HEK293T (cell line): ENCODE data around the gene CAV2.

ENCODE experiments used
- CTCF ChIA-PET: fragments of 350-600 bp; formaldehyde crosslinking; extraction: SDS; loops from one replicate; lab custom pipeline; 2021; ENCODE audit warnings: antibody characterized with exemption, inconsistent platforms; lab: Yijun Ruan, JAX
- POLR2A ChIA-PET: fragments of 350-600 bp; formaldehyde crosslinking; extraction: SDS; loops from one replicate; lab custom pipeline; 2020; ENCODE audit warnings: antibody characterized with exemption, inconsistent platforms; lab: Yijun Ruan, JAX
- DNase-seq: peaks from one replicate; pipeline ENCODE4 v3.0.0; 2012; ENCODE audit warnings: mixed read lengths; ENCODE audit errors: extremely low spot score
- ARNT ChIP-seq: fragments of 450-650 bp; IDR thresholded peaks from 2 replicates; pipeline ENCODE4 v1.6.1; 2017; ENCODE audit warnings: mild to moderate bottlenecking
- BHLHE40 ChIP-seq: fragments of 450-650 bp; IDR thresholded peaks from 2 replicates; pipeline ENCODE4 v1.6.1; 2016; ENCODE audit warnings: mild to moderate bottlenecking, moderate library complexity, borderline replicate concordance
- CTBP1 ChIP-seq: fragments of 450-650 bp; IDR thresholded peaks from 2 replicates; pipeline ENCODE4 v1.6.1; 2016; ENCODE audit warnings: borderline replicate concordance
- ELF4 ChIP-seq: fragments of 450-650 bp; IDR thresholded peaks from 2 replicates; pipeline ENCODE4 v1.6.1; 2017; ENCODE audit warnings: antibody characterized with exemption
- FOXA1 ChIP-seq: fragments of 450-650 bp; IDR thresholded peaks from 2 replicates; pipeline ENCODE4 v1.6.1; 2016; ENCODE audit warnings: mild to moderate bottlenecking
- FOXK2 ChIP-seq: fragments of 450-650 bp; IDR thresholded peaks from 2 replicates; pipeline ENCODE4 v1.6.1; 2016; ENCODE audit warnings: mild to moderate bottlenecking
- FOXM1 ChIP-seq: fragments of 450-650 bp; IDR thresholded peaks from 2 replicates; pipeline ENCODE4 v1.6.1; 2017; ENCODE audit warnings: mild to moderate bottlenecking, borderline replicate concordance
- HDGF ChIP-seq: fragments of 450-650 bp; IDR thresholded peaks from 2 replicates; pipeline ENCODE4 v1.6.1; 2017; ENCODE audit warnings: antibody characterized with exemption, borderline replicate concordance
- L3MBTL2 ChIP-seq: fragments of 450-650 bp; conservative IDR thresholded peaks from 2 replicates; pipeline ENCODE4 v1.6.1; 2016; ENCODE audit warnings: mild to moderate bottlenecking
- LEF1 ChIP-seq: fragments of 450-650 bp; IDR thresholded peaks from 2 replicates; pipeline ENCODE4 v1.6.1; 2017; ENCODE audit warnings: mild to moderate bottlenecking, borderline replicate concordance
- NFRKB ChIP-seq: fragments of 450-650 bp; IDR thresholded peaks from 2 replicates; pipeline ENCODE4 v1.6.1; 2016; ENCODE audit warnings: mild to moderate bottlenecking, moderate library complexity
- PKNOX1 ChIP-seq: fragments of 450-650 bp; IDR thresholded peaks from 2 replicates; pipeline ENCODE4 v1.6.1; 2016
- SP1 ChIP-seq: fragments of 450-650 bp; IDR thresholded peaks from 2 replicates; pipeline ENCODE4 v1.6.1; 2017
- SUZ12 ChIP-seq: fragments of 450-650 bp; IDR thresholded peaks from 2 replicates; pipeline ENCODE4 v1.6.1; 2016; ENCODE audit warnings: mild to moderate bottlenecking
- TARDBP ChIP-seq: fragments of 450-650 bp; IDR thresholded peaks from 2 replicates; pipeline ENCODE4 v1.6.1; 2016
- ZNF384 ChIP-seq: fragments of 450-650 bp; IDR thresholded peaks from 2 replicates; pipeline ENCODE4 v1.6.1; 2016

The CAV2 gene

GRCh38 chr7:116552602-116553001 lies 53.1 kb downstream of the CAV2 start:
- no peak for TF ChIP-seq ELF4
- TF ChIP-seq CTBP1, result no peak
- no peak for TF ChIP-seq PKNOX1
- no peak for TF ChIP-seq LEF1
- TF ChIP-seq NFRKB, result no peak
- TF ChIP-seq SP1, result no peak
- no peak for TF ChIP-seq BHLHE40
- TF ChIP-seq L3MBTL2, result no peak
- TF ChIP-seq FOXM1, result no peak
- TF ChIP-seq SUZ12, result no peak
- no peak for TF ChIP-seq ZNF384
- TF ChIP-seq HDGF, result no peak
- no peak for TF ChIP-seq TARDBP
- no peak for TF ChIP-seq ARNT
- no peak for TF ChIP-seq FOXK2
- no peak for TF ChIP-seq FOXA1
- POLR2A ChIA-PET, result no interaction called here
- CTCF ChIA-PET, result no interaction called here
- no peak for DNase-seq

GRCh38 chr7:116553168-116553964 lies 53.8 kb downstream of the CAV2 start:
- DNase-seq, result no peak
- TF ChIP-seq CTBP1, result no peak
- TF ChIP-seq ELF4, result no peak
- TF ChIP-seq SUZ12, result no peak
- TF ChIP-seq FOXA1, result no peak
- no peak for TF ChIP-seq NFRKB
- no peak for TF ChIP-seq TARDBP
- no peak for TF ChIP-seq FOXK2
- no peak for TF ChIP-seq PKNOX1
- TF ChIP-seq BHLHE40, result no peak
- TF ChIP-seq HDGF, result no peak
- no peak for TF ChIP-seq ARNT
- TF ChIP-seq LEF1, result no peak
- no peak for TF ChIP-seq FOXM1
- TF ChIP-seq SP1, result no peak
- no peak for TF ChIP-seq L3MBTL2
- TF ChIP-seq ZNF384, result no peak
- ChIA-PET CTCF (no interaction called here), POLR2A (no interaction called here)

DNA sequence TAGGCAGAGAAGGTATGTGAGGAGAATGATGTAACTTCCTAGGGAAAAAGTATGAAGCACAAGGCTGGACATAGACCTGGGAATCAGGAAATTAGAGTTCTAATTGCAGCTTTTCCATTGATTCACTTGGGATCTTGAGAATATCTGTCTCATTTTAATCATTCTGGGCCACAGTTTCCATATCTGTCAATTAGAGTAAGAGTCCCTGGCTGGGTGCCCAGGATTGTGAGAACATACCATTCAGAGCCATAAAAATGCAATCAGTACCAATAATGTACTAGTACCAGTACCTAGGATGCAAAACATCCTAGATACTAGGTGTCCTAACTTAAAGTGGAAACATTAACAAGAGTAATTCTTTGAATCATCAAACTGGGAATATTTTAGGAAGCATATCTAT lies 54.9 kb downstream of the CAV2 start:
- CTCF ChIA-PET, result no interaction called here

DNA sequence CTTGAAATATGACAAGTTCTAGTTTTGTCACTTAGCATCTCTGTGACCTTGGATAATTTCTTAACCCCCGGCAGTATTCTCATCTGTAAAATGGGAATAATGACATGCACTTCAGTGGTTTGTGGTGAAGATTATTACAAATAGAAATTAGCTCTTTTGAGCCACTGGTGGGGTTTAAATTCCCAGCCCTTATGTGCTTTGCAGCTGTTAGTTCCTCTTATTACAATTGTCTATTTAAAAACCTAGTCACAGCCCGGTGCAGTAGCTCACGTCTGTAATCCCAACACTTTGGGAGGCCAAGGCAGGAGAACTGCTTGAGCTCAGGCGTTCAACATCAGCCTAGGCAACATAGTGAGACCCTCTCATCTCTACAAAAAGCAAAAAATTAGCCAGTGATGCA lies 55.4 kb downstream of the CAV2 start:
- CTCF ChIA-PET, result no interaction called here
- TF ChIP-seq TARDBP, result no peak
- no peak for TF ChIP-seq FOXA1
- TF ChIP-seq ELF4, result no peak
- TF ChIP-seq SUZ12, result no peak
- no peak for TF ChIP-seq PKNOX1
- no peak for TF ChIP-seq L3MBTL2
- no peak for TF ChIP-seq NFRKB
- no peak for TF ChIP-seq SP1
- no peak for TF ChIP-seq LEF1
- POLR2A ChIA-PET, result no interaction called here
- DNase-seq, result no peak

More for the DNA sequence above, 54.9 kb downstream of the CAV2 start:
- POLR2A ChIA-PET, result no interaction called here
- TF ChIP-seq CTBP1 (no peak), PKNOX1 (no peak), TARDBP (no peak), FOXM1 (no peak), NFRKB (no peak), ARNT (no peak), FOXA1 (no peak), ELF4 (no peak), FOXK2 (no peak), HDGF (no peak), ZNF384 (no peak), LEF1 (no peak), SUZ12 (no peak), L3MBTL2 (no peak), SP1 (no peak), BHLHE40 (no peak)
- DNase-seq, result no peak

- ChIA-PET CTCF (interaction anchor here (0.8 kb wide), 1 partner anchor 31 kb away, joined by 3 read pairs; no protein-coding TSS in a partner anchor), POLR2A (no interaction called here)
- TF ChIP-seq CTBP1 (no peak), HDGF (no peak), BHLHE40 (no peak), PKNOX1 (0 out of 2 replicates have a peak, but pooled peaks have one; percentile 3), FOXA1 (no peak), ARNT (no peak), LEF1 (no peak), FOXM1 (no peak), FOXK2 (no peak)
- no peak for DNase-seq
Observed at GRCh38 chr7:116557066-116557585, 57.6 kb downstream of the CAV2 start.
